HCT116 (cell line): ENCODE data around the gene IGF2BP1. TPM values are rescaled to one million over a fixed set of nuclear protein-coding genes. Genes with fewer than 3 reads are reported as not detected.

Source experiments
- ATAC-seq: fragments of 200-7000 bp; cut with Tn5 transposase; 2 replicates; pipeline ENCODE4 v1.9.1; 2020; ENCODE audit warnings: mild to moderate bottlenecking, moderate library complexity
- BruUV-seq: library from RNA; stranded (reverse); fragments of 400-500 nt; replicated peaks from 2 replicates; lab custom pipeline; 2021; lab: Mats Ljungman, UMichigan
- CTCF ChIA-PET: fragments of 300-600 bp; sonication (Branson Sonifier 250); formaldehyde crosslinking; loops from one replicate; lab custom pipeline; 2021; ENCODE audit warnings: antibody characterized with exemption; lab: Charles Lee
- POLR2A ChIA-PET: fragments of 300-600, 350-600 bp; sonication (Branson Sonifier 250); formaldehyde crosslinking; loops from one replicate; lab custom pipeline; 2021; ENCODE audit warnings: antibody characterized with exemption; lab: Charles Lee
- RAD21 ChIA-PET, 2 experiments: fragments of 300-600 bp; sonication (Branson Sonifier 250); formaldehyde crosslinking; loops; one replicate each; lab custom pipeline; 2023; ENCODE audit warnings: low total read pairs in 2 of 2; ENCODE audit not compliant: uncharacterized antibody in 2 of 2, unreplicated experiment in 2 of 2, low non-redundant PET in 1 of 2; lab: Charles Lee
- DNase-seq: peaks from one replicate; pipeline ENCODE4 v3.0.0-alpha.2; 2010; ENCODE audit warnings: low read depth, low spot score
- H2AFZ ChIP-seq: fragments of 200-600 bp; shearing (Covaris generic), sonication (generic); 2 replicates; pipeline ENCODE4 v1.6.1; 2017; ENCODE audit warnings: low read depth, mixed run types, mixed read lengths, antibody characterized with exemption, low read length; ENCODE audit not compliant: poor library complexity, severe bottlenecking
- H3K27ac ChIP-seq: 2 replicates; pipeline ENCODE4 v1.5.1; 2012; ENCODE audit warnings: low read depth, low read length
- H3K27me3 ChIP-seq: fragments of 200-600 bp; sonication (generic); 2 replicates; pipeline ENCODE4 v1.6.1; 2016; ENCODE audit warnings: mixed run types, low read length, mixed read lengths; ENCODE audit not compliant: insufficient read depth
- H3K36me3 ChIP-seq, 2 experiments: fragments of 200-500 bp in 1 of 2; fragments of 200-600 bp in 1 of 2; sonication (Bioruptor generic) in 1 of 2; sonication (generic) in 1 of 2; 2 replicates each; pipeline versions ENCODE4 v1.5.1 to v1.6.1; 2014 to 2016; ENCODE audit warnings: low read length in 2 of 2, inconsistent platforms in 1 of 2, mixed read lengths in 1 of 2, mixed run types in 1 of 2; ENCODE audit not compliant: insufficient read depth in 2 of 2, control insufficient read depth in 1 of 2
- H3K4me1 ChIP-seq, 2 experiments: fragments of 200-600 bp in 1 of 2; sonication (generic) in 1 of 2; 2 replicates each; pipeline versions ENCODE4 v1.5.1 to v1.6.1; 2012 to 2017; ENCODE audit warnings: low read length in 2 of 2, inconsistent platforms in 1 of 2, mild to moderate bottlenecking in 1 of 2, mixed read lengths in 1 of 2, mixed run types in 1 of 2, moderate library complexity in 1 of 2; ENCODE audit not compliant: insufficient read depth in 2 of 2, control insufficient read depth in 1 of 2
- H3K4me2 ChIP-seq: fragments of 200-600 bp; sonication (generic); 2 replicates; pipeline ENCODE4 v1.6.1; 2017; ENCODE audit warnings: mixed run types, low read length, mixed read lengths
- H3K4me3 ChIP-seq, 2 experiments: fragments of 200-600 bp in 1 of 2; sonication (generic) in 1 of 2; replicated peaks in 1 of 2; 2 replicates each; pipeline ENCODE4 v1.5.1; 2011 to 2016; ENCODE audit warnings: low read length in 2 of 2, control low read depth in 1 of 2, low read depth in 1 of 2, mild to moderate bottlenecking in 1 of 2, mixed read lengths in 1 of 2, mixed run types in 1 of 2
- H3K79me2 ChIP-seq: fragments of 200-600 bp; sonication (generic); 2 replicates; pipeline ENCODE4 v1.6.1; 2017; ENCODE audit warnings: mild to moderate bottlenecking, mixed run types, low read length, moderate library complexity, mixed read lengths; ENCODE audit not compliant: insufficient read depth
- H3K9ac ChIP-seq: fragments of 200-600 bp; sonication (generic); 2 replicates; pipeline ENCODE4 v1.6.1; 2016; ENCODE audit warnings: low read length, mixed read lengths
- H3K9me2 ChIP-seq: fragments of 200-600 bp; sonication (generic), shearing (Covaris generic); 2 replicates; pipeline ENCODE4 v1.6.1; 2017; ENCODE audit warnings: mixed run types, mild to moderate bottlenecking, moderate library complexity; ENCODE audit not compliant: insufficient read depth
- H3K9me3 ChIP-seq, 2 experiments: fragments of 200-500 bp in 1 of 2; fragments of 200-600 bp in 1 of 2; sonication (Bioruptor generic) in 1 of 2; sonication (generic) in 1 of 2; 2 replicates each; pipeline ENCODE4 v1.6.1; 2014 to 2017; ENCODE audit warnings: low read length in 2 of 2, mixed read lengths in 2 of 2, inconsistent platforms in 1 of 2, low read depth in 1 of 2, mild to moderate bottlenecking in 1 of 2, mixed run types in 1 of 2, moderate library complexity in 1 of 2; ENCODE audit not compliant: control insufficient read depth in 1 of 2, insufficient read depth in 1 of 2
- H4K20me1 ChIP-seq: fragments of 200-600 bp; sonication (generic), shearing (Covaris generic); 2 replicates; pipeline ENCODE4 v1.6.1; 2017; ENCODE audit warnings: mixed run types, mild to moderate bottlenecking, moderate library complexity; ENCODE audit not compliant: insufficient read depth
- CBX3 ChIP-seq: IDR thresholded peaks from 2 replicates; pipeline ENCODE4 v1.6.1; 2012; ENCODE audit warnings: low read depth
- CEBPB ChIP-seq: IDR thresholded peaks from 2 replicates; pipeline ENCODE4 v1.6.1; 2012; ENCODE audit warnings: low read depth
- CTCF ChIP-seq, 3 experiments: fragments of 200-600 bp in 1 of 3; sonication (generic) in 1 of 3; IDR thresholded peaks in 2 of 3; conservative IDR thresholded peaks in 1 of 3; 2 replicates each; pipeline ENCODE4 v1.5.1; 2012 to 2017; ENCODE audit warnings: low read depth in 2 of 3, low read length in 2 of 3, antibody characterized with exemption in 1 of 3, borderline replicate concordance in 1 of 3, control low read depth in 1 of 3, mild to moderate bottlenecking in 1 of 3, mixed read lengths in 1 of 3, mixed run types in 1 of 3, moderate library complexity in 1 of 3; ENCODE audit not compliant: insufficient read depth in 1 of 3
- FOSL1 ChIP-seq: IDR thresholded peaks from 2 replicates; pipeline ENCODE4 v1.6.1; 2012; ENCODE audit warnings: low read depth
- SIN3A ChIP-seq: IDR thresholded peaks from 2 replicates; pipeline ENCODE4 v1.6.1; 2012; ENCODE audit warnings: low read depth
- TCF7L2 ChIP-seq: IDR thresholded peaks from 2 replicates; pipeline ENCODE4 v1.7.0; 2011; ENCODE audit warnings: borderline replicate concordance, inconsistent platforms; ENCODE audit not compliant: insufficient read depth, insufficient read length; ENCODE audit errors: extremely low read depth
- intact Hi-C: fragments of 100-400 bp; cut with micrococcal nuclease; formaldehyde crosslinking; loops from 2 replicates; pipeline ENCODE4 v1.10.0; 2022
- total RNA-seq: library from RNA; stranded (reverse); gene quantifications from one replicate; pipeline ENCODE4 v1.2.1, GENCODE V29; 2021; ENCODE audit not compliant: unreplicated experiment

Gene IGF2BP1
- total RNA-seq, 1 experiment from 2014 or later = 0.91 TPM

GRCh38 chr17:48995974-48996721 lies 1.0 kb upstream of the IGF2BP1 start:
- BruUV-seq = no TSS peak
- Histone ChIP-seq H3K9me3 (no peaks in the 10 kb centered on the region), H3K4me2 (no peak overlapping the region), H3K9me2 (no peaks in the 10 kb centered on the region), H3K36me3 (no peaks in the 10 kb centered on the region), H3K9ac (no peak overlapping the region), H3K27ac (no peak overlapping the region), H3K27me3 (peaks cover 58% of the 10 kb centered on the region), H3K79me2 (no peaks in the 10 kb centered on the region), H4K20me1 (peaks cover 3% of the 10 kb centered on the region; the same call in 1 of the 2 replicates), H3K4me1 (no peaks in the 10 kb centered on the region; a peak in 1 of 4 replicates), H2AFZ (no peak overlapping the region), H3K4me3 (no peak overlapping the region)
- intact Hi-C loops = no loop called here
- CTCF ChIA-PET = no interaction called here
- DNase-seq = no peak
- no peak for TF ChIP-seq CBX3
- TF ChIP-seq CEBPB = no peak
- TF ChIP-seq TCF7L2 = no peak
- no peak for TF ChIP-seq CTCF (IDR thresholded peaks at IDR 0.05 in 2 of 3, conservative IDR thresholded peaks at IDR 0.05 in 1 of 3; ENCODE audit: borderline replicate concordance in 1 of 3, insufficient read depth in 1 of 3, low read depth in 2 of 3, low read length in 2 of 3)
- no peak for TF ChIP-seq SIN3A
- peak; percentile 52 for ATAC-seq
- RAD21 ChIA-PET = no interaction called here
- POLR2A ChIA-PET = no interaction called here

DNA sequence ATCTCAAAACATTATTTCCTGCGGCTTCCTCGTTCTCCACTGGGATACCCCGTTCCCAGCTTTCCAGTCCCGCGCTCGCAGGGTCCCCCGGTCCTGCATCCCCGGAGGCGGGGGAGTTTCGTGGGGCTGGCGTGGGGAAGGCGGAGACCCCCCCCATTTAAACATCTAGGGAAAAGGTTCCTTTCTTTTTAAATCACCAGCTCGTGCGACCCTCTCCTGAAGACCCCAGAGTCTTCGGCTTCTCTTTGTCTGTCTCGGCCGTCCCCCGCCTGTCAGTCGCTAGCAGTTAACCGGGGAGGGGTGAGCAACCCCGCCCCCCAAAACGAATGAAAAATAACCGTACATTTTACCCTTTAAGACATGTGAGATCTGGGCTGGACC lies 473 bp upstream of the IGF2BP1 start:
- Histone ChIP-seq H3K27me3 (peaks cover 58% of the 10 kb centered on the region), H3K27ac (no peak overlapping the region), H3K9me2 (no peaks in the 10 kb centered on the region), H3K4me2 (no peak overlapping the region), H3K79me2 (no peaks in the 10 kb centered on the region), H3K4me1 (no peaks in the 10 kb centered on the region), H3K4me3 (no peak overlapping the region), H3K36me3 (no peaks in the 10 kb centered on the region), H3K9ac (no peak overlapping the region), H3K9me3 (no peaks in the 10 kb centered on the region), H4K20me1 (peaks cover 7% of the 10 kb centered on the region; the same call in 1 of the 2 replicates), H2AFZ (no peak overlapping the region)
- no peak for DNase-seq
- ChIA-PET POLR2A (no interaction called here), RAD21 (no interaction called here), CTCF (no interaction called here)
- ATAC-seq = no peak
- BruUV-seq = no TSS peak
- TF ChIP-seq FOSL1 = no peak
- intact Hi-C loops = no loop called here
